GM12875 (cell line): ENCODE results near the gene HOXC12.

Experiments used
- H3K4me3 ChIP-seq: one replicate; pipeline ENCODE4 v1.5.1; 2011; ENCODE audit warnings: low read depth, low read length, control low read depth
- CTCF ChIP-seq: IDR thresholded peaks from 2 replicates; pipeline ENCODE4 v1.5.1; 2011; ENCODE audit warnings: low read depth, mild to moderate bottlenecking, control low read depth, inconsistent platforms, low read length, moderate library complexity, borderline replicate concordance; ENCODE audit not compliant: insufficient read depth

HOXC12 gene

GRCh38 chr12:53954694-53955035 lies at the start of gene HOXC12:
Gene HOXC12 (plus strand): TSS chr12:53954903. CDS start chr12:53954930, 27 bp downstream.
- TF ChIP-seq CTCF = no peak

GRCh38 chr12:53907103-53907502 lies 47.6 kb upstream of the HOXC12 start:
- TF ChIP-seq CTCF = no peak
- no peak overlapping the region for H3K4me3 ChIP-seq

More at GRCh38 chr12:53954694-53955035, at the start of gene HOXC12:
- H3K4me3 ChIP-seq = no peak within 1 kb of the TSS

GRCh38 chr12:53916788-53917655 lies 37.7 kb upstream of the HOXC12 start:
- H3K4me3 ChIP-seq = no peak overlapping the region
- no peak for TF ChIP-seq CTCF

- H3K4me3 ChIP-seq = no peak overlapping the region
- no peak for TF ChIP-seq CTCF
These were observed 29.9 kb upstream of the HOXC12 start for GRCh38 chr12:53924521-53925405.

GRCh38 chr12:53927220-53928029 lies 27.3 kb upstream of the HOXC12 start:
- no peak for TF ChIP-seq CTCF
- H3K4me3 ChIP-seq = no peak overlapping the region

- no peak overlapping the region for H3K4me3 ChIP-seq
- TF ChIP-seq CTCF = no peak
These were observed 26.5 kb upstream of the HOXC12 start for GRCh38 chr12:53928054-53928835.
